GM12878 (cell line): ENCODE data around the gene ZNF775. TPM values are rescaled to one million over a fixed set of nuclear protein-coding genes. Genes with fewer than 3 reads are reported as not detected.

Source experiments
- ATAC-seq: fragments of 200-7000 bp; cut with Tn5 transposase; 3 replicates; pipeline ENCODE4 v1.9.1; 2020; ENCODE audit warnings: mild to moderate bottlenecking, moderate library complexity
- BruUV-seq: library from RNA; stranded (reverse); fragments of 400-500 nt; replicated peaks from 2 replicates; lab custom pipeline; 2021; lab: Mats Ljungman, UMichigan
- CTCF ChIA-PET: fragments of 300-600 bp; sonication (Branson Sonifier 250); formaldehyde crosslinking; extraction: SDS; loops from one replicate; lab custom pipeline; 2021; ENCODE audit warnings: inconsistent platforms; lab: Yijun Ruan, JAX
- POLR2A ChIA-PET: fragments of 350-600 bp; formaldehyde crosslinking; extraction: SDS; loops from one replicate; lab custom pipeline; 2021; ENCODE audit warnings: inconsistent platforms; lab: Charles Lee
- RAD21 ChIA-PET: fragments of 300-600 bp; sonication (Branson Sonifier 250); formaldehyde crosslinking; loops from one replicate; lab custom pipeline; 2023; ENCODE audit warnings: antibody characterized with exemption; ENCODE audit not compliant: unreplicated experiment; lab: Charles Lee
- SMC1A ChIA-PET: fragments of 300-600 bp; sonication (Branson Sonifier 250); formaldehyde crosslinking; loops from one replicate; lab custom pipeline; 2023; ENCODE audit not compliant: unreplicated experiment, uncharacterized antibody; lab: Charles Lee
- DNase-seq: peaks from one replicate; pipeline ENCODE4 v3.0.0-alpha.2; 2011; ENCODE audit warnings: low read depth, low spot score
- FAIRE-seq: peaks from 3 replicates; lab custom pipeline; 2011; peaks lifted over from hg19 to GRCh38; lab: Jason Lieb, UNC
- H2AFZ ChIP-seq: 2 replicates; pipeline ENCODE4 v1.6.0; 2011; ENCODE audit warnings: low read depth, low read length, control low read depth; ENCODE audit not compliant: control insufficient read depth
- H3K27ac ChIP-seq: 2 replicates; pipeline ENCODE4 v1.5.1; 2011; ENCODE audit warnings: control low read depth; ENCODE audit not compliant: control insufficient read depth, insufficient read depth
- H3K27me3 ChIP-seq, 2 experiments: replicated peaks in 1 of 2; 2 replicates each; pipeline versions ENCODE4 v1.6.0 to v1.6.1; 2011; ENCODE audit warnings: low read length in 1 of 2; ENCODE audit not compliant: control insufficient read depth in 2 of 2, insufficient read depth in 2 of 2
- H3K36me3 ChIP-seq, 2 experiments: 2 replicates each; pipeline ENCODE4 v1.5.1; 2011; ENCODE audit warnings: low read length in 1 of 2; ENCODE audit not compliant: control insufficient read depth in 2 of 2, insufficient read depth in 2 of 2
- H3K4me1 ChIP-seq: 2 replicates; pipeline ENCODE4 v1.6.1; 2011; ENCODE audit warnings: mild to moderate bottlenecking, low read length, moderate library complexity, mixed read lengths; ENCODE audit not compliant: control insufficient read depth, insufficient read depth
- H3K4me2 ChIP-seq: 2 replicates; pipeline ENCODE4 v1.6.0; 2011; ENCODE audit warnings: control low read depth; ENCODE audit not compliant: control insufficient read depth, insufficient read depth
- H3K4me3 ChIP-seq: fragments of 200-600 bp; sonication (generic); 2 replicates; pipeline ENCODE4 v1.5.1; 2016
- H3K79me2 ChIP-seq: 2 replicates; pipeline ENCODE4 v1.6.0; 2011; ENCODE audit warnings: low read length; ENCODE audit not compliant: control insufficient read depth, insufficient read depth
- H3K9ac ChIP-seq: 2 replicates; pipeline ENCODE4 v1.8.0; 2011; ENCODE audit warnings: low read length, control low read depth, mixed read lengths; ENCODE audit not compliant: control insufficient read depth, insufficient read depth
- H3K9me3 ChIP-seq: replicated peaks from 3 replicates; pipeline ENCODE4 v1.5.1; 2011; ENCODE audit warnings: mild to moderate bottlenecking, low read length; ENCODE audit not compliant: control insufficient read depth, insufficient read depth
- H4K20me1 ChIP-seq: 2 replicates; pipeline ENCODE4 v1.6.0; 2011; ENCODE audit not compliant: control insufficient read depth, insufficient read depth
- BCL11A ChIP-seq: IDR thresholded peaks from 2 replicates; pipeline ENCODE4 v1.6.1; 2011; ENCODE audit warnings: low read depth, low read length
- BRCA1 ChIP-seq: IDR thresholded peaks from 2 replicates; pipeline ENCODE4 v1.6.1; 2011; ENCODE audit warnings: low read depth, low read length, improper control_type of control experiment
- ESRRA ChIP-seq: IDR thresholded peaks from 2 replicates; pipeline ENCODE4 v1.6.1; 2012; ENCODE audit warnings: mild to moderate bottlenecking, low read length, improper control_type of control experiment
- ETV6 ChIP-seq, 2 experiments: fragments of 450-650 bp in 1 of 2; IDR thresholded peaks in 1 of 2; conservative IDR thresholded peaks in 1 of 2; 2 replicates each; pipeline ENCODE4 v1.6.1; 2014; ENCODE audit warnings: antibody characterized with exemption in 1 of 2, borderline replicate concordance in 1 of 2, low read depth in 1 of 2, mild to moderate bottlenecking in 1 of 2, moderate library complexity in 1 of 2
- IKZF1 ChIP-seq: fragments of 450-650 bp; conservative IDR thresholded peaks from 2 replicates; pipeline ENCODE4 v1.6.1; 2017; ENCODE audit warnings: antibody characterized with exemption, mild to moderate bottlenecking
- MEF2B ChIP-seq: fragments of 450-650 bp; IDR thresholded peaks from 2 replicates; pipeline ENCODE4 v1.6.1; 2018; ENCODE audit warnings: mild to moderate bottlenecking, moderate library complexity; ENCODE audit not compliant: partially characterized antibody, poor library complexity, severe bottlenecking
- SREBF2 ChIP-seq: IDR thresholded peaks from 2 replicates; pipeline ENCODE4 v1.6.1; 2012; ENCODE audit warnings: mild to moderate bottlenecking, low read length
- ZNF24 ChIP-seq: fragments of 450-650 bp; IDR thresholded peaks from 2 replicates; pipeline ENCODE4 v1.6.1; 2017; ENCODE audit warnings: antibody characterized with exemption, mild to moderate bottlenecking
- WGBS: methylation state at CpG from one replicate; pipeline ENCODE4 v1.1.6; 2016; ENCODE audit warnings: low lambda C conversion rate; ENCODE audit not compliant: insufficient replicate concordance, insufficient coverage; ENCODE audit errors: missing lambda C conversion rate; 5-methylcytosine and 5-hydroxymethylcytosine counted together
- in situ Hi-C: fragments of 300-500 bp; cut with MboI; formaldehyde crosslinking; loops from 9 replicates; pipeline ENCODE4 v1.14.3; 2018; ENCODE audit warnings: mixed read lengths
- intact Hi-C: fragments of 100-400 bp; cut with micrococcal nuclease; formaldehyde crosslinking; loops from one replicate; pipeline ENCODE4 v1.14.2; 2022; ENCODE audit not compliant: unreplicated experiment
- polyA plus RNA-seq, 11 experiments: library from polyadenylated mRNA; depleted of rRNA in 4 of 11; unstranded in 6 of 11; stranded (reverse) in 5 of 11; fragments of >200 nt; fragmentation: Nextera tagmentation in 4 of 11; fragmentation: Illumina TruSeq in 1 of 11; extraction: Ambion mirVana in 4 of 11; extraction: Trizol in 1 of 11; gene quantifications; 1 replicate in 1 of 11; 2 replicates in 10 of 11; pipeline versions ENCODE4 v1.2.1 to v1.2.3, GENCODE V29; 2011 to 2016; ENCODE audit warnings: inconsistent platforms in 2 of 11, missing spikeins in 2 of 11, low read depth in 1 of 11
- total RNA-seq, 4 experiments: library from RNA; depleted of rRNA in 3 of 4; stranded (reverse); fragments of >200 nt in 3 of 4; fragmentation: Illumina TruSeq in 1 of 4; extraction: Trizol in 1 of 4; gene quantifications; 2 replicates each; pipeline versions ENCODE4 v1.2.1 to v1.2.3, GENCODE V29; 2013 to 2021
- TF ChIP-seq, protein P1 (sequence below): fragments of 450-650 bp; formaldehyde crosslinking; IDR thresholded peaks from 2 replicates; pipeline ENCODE4 v1.4.0; 2020; ENCODE audit warnings: mild to moderate bottlenecking, moderate library complexity

ZNF775 gene
- total and polyA plus RNA-seq, 10 of the 15 experiments (the other 5 are each of a cell fraction or from before 2014, with no cell fraction given): 0.05 to 14.3 (median 2.1) TPM

DNA sequence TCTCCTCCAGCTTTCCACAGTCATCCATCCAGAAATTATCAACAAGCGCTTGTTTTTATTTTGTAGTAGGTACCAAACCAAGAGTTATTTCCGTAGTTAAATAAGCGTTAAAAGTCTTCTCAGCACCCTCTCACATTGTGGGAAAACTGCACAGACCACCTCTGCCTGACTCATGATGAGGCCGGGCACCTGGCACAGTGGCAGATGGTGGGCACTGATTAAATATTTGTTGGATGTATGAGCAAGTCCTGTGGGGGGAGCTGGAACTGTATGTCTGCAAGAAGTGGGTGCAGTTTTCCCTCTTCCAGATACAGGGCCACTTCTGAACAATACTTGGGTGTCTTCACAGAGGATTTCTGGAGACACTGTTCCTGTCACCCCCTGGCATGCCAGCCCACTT, 15.8 kb upstream of the ZNF775 start:
- Histone ChIP-seq H3K4me1 (peaks cover 26% of the 10 kb centered on the region), H3K9me3 (no peaks in the 10 kb centered on the region), H3K4me2 (peak overlapping the region; percentile 56; the same call in 1 of the 2 replicates), H3K79me2 (peaks cover 8% of the 10 kb centered on the region), H2AFZ (no peak overlapping the region), H3K9ac (no peak overlapping the region), H4K20me1 (no peaks in the 10 kb centered on the region), H3K36me3 (no peaks in the 10 kb centered on the region), H3K27ac (no peak overlapping the region; the same call in 1 of the 2 replicates), H3K27me3 (no peaks in the 10 kb centered on the region), H3K4me3 (no peak overlapping the region)
- POLR2A ChIA-PET: interaction anchor here (0.9 to 1.2 kb wide), 2 partner anchors 15 to 71 kb away, joined by 4 read pairs; no protein-coding TSS in a partner anchor
- no TSS peak for BruUV-seq
- CTCF ChIA-PET: interaction anchor here (0.6 to 2.3 kb wide), 5 partner anchors 12 to 70 kb away, joined by 3 to 7 read pairs (median 4); no protein-coding TSS in a partner anchor
- WGBS: 94% methylated on average over 4 of the region's 4 CpGs
- no peak for FAIRE-seq
- intact Hi-C loops (no loop called here), in situ Hi-C loops (loop anchor here (5.0 kb wide), 1 partner anchor 49 kb away; no protein-coding TSS in a partner anchor)
- no peak for DNase-seq
- RAD21 ChIA-PET: interaction anchor here (1.0 to 1.3 kb wide), 2 partner anchors 22 to 43 kb away, joined by 3 to 4 read pairs; a partner anchor contains a TSS
- SMC1A ChIA-PET: interaction anchor here (1.2 to 2.7 kb wide), 4 partner anchors 15 to 82 kb away, joined by 3 to 12 read pairs (median 6); no protein-coding TSS in a partner anchor
- no peak for ATAC-seq
- TF ChIP-seq SREBF2 (no peak), MEF2B (no peak), ESRRA (no peak), IKZF1 (no peak)

DNA sequence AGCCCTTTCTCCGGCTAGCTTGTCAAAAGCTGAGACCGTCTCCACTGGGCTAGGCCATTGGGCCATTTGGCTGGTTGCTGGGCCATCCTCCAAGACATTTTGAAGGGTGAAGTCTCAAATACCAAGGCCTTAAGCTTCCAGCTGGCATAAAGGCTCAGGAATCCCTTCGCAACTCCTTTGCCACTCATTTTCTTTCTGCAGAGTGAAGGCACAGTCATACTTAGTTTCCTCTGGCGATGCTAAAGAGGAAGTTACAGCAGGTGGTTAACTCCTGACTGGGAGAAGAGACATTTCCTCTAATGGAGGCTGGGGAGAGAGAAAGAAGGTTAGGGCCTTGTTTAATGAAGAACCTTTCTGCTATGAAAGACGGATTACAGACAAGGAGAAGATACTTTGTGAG, 15.3 kb upstream of the ZNF775 start:
- Histone ChIP-seq H3K4me3 (no peak overlapping the region), H4K20me1 (no peaks in the 10 kb centered on the region), H3K79me2 (peaks cover 13% of the 10 kb centered on the region), H3K27me3 (no peaks in the 10 kb centered on the region), H3K9ac (no peak overlapping the region), H3K27ac (peak overlapping the region; percentile 18; the same call in 1 of the 2 replicates), H3K4me2 (peak overlapping the region; percentile 56), H3K4me1 (peaks cover 26% of the 10 kb centered on the region), H3K36me3 (no peaks in the 10 kb centered on the region), H3K9me3 (no peaks in the 10 kb centered on the region), H2AFZ (peak overlapping the region; percentile 42)
- BruUV-seq: no TSS peak
- ChIA-PET RAD21 (interaction anchor here (1.0 to 1.3 kb wide), 2 partner anchors 21 to 43 kb away, joined by 3 to 4 read pairs; a partner anchor contains a TSS), SMC1A (interaction anchor here (1.2 to 2.7 kb wide), 2 partner anchors 17 to 43 kb away, joined by 3 to 12 read pairs; no protein-coding TSS in a partner anchor), CTCF (interaction anchor here (0.6 to 2.3 kb wide), 5 partner anchors 11 to 70 kb away, joined by 3 to 7 read pairs (median 4); no protein-coding TSS in a partner anchor), POLR2A (interaction anchor here (0.9 kb wide), 1 partner anchor 14 kb away, joined by 4 read pairs; no protein-coding TSS in a partner anchor)
- ATAC-seq (peak; percentile 32), FAIRE-seq (peak; percentile 59), DNase-seq (no peak)
- intact Hi-C loops (no loop called here), in situ Hi-C loops (loop anchor here (5.0 kb wide), 1 partner anchor 48 kb away; no protein-coding TSS in a partner anchor)
- 11% methylated on average over 5 of the region's 5 CpGs for WGBS
- TF ChIP-seq, protein P1, sequence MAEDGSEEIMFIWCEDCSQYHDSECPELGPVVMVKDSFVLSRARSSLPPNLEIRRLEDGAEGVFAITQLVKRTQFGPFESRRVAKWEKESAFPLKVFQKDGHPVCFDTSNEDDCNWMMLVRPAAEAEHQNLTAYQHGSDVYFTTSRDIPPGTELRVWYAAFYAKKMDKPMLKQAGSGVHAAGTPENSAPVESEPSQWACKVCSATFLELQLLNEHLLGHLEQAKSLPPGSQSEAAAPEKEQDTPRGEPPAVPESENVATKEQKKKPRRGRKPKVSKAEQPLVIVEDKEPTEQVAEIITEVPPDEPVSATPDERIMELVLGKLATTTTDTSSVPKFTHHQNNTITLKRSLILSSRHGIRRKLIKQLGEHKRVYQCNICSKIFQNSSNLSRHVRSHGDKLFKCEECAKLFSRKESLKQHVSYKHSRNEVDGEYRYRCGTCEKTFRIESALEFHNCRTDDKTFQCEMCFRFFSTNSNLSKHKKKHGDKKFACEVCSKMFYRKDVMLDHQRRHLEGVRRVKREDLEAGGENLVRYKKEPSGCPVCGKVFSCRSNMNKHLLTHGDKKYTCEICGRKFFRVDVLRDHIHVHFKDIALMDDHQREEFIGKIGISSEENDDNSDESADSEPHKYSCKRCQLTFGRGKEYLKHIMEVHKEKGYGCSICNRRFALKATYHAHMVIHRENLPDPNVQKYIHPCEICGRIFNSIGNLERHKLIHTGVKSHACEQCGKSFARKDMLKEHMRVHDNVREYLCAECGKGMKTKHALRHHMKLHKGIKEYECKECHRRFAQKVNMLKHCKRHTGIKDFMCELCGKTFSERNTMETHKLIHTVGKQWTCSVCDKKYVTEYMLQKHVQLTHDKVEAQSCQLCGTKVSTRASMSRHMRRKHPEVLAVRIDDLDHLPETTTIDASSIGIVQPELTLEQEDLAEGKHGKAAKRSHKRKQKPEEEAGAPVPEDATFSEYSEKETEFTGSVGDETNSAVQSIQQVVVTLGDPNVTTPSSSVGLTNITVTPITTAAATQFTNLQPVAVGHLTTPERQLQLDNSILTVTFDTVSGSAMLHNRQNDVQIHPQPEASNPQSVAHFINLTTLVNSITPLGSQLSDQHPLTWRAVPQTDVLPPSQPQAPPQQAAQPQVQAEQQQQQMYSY (CRISPR knock-in tag): no peak
- TF ChIP-seq ZNF24 (no peak), ETV6 (conservative IDR thresholded peaks at IDR 0.05 in 1 of 2, IDR thresholded peaks at IDR 0.05 in 1 of 2; ENCODE audit: borderline replicate concordance in 1 of 2, low read depth in 1 of 2) (peak in 1 of 2 experiments; percentile 61; a peak in 1 of 4 replicates), BRCA1 (no peak), BCL11A (no peak)
